GM23338 (cell line): ENCODE measurements around the gene RNF166. TPM values are rescaled to one million over a fixed set of nuclear protein-coding genes. Genes with fewer than 3 reads are reported as not detected.

ENCODE experiments used
- ATAC-seq: fragments of 200-7000 bp; cut with Tn5 transposase; 3 replicates; pipeline ENCODE4 v1.9.1; 2020
- DNase-seq: peaks from one replicate; pipeline ENCODE4 v3.0.0-alpha.2; 2015; ENCODE audit warnings: low spot score
- H2AFZ ChIP-seq: fragments of 200-600 bp; sonication (generic); 2 replicates; pipeline ENCODE4 v1.8.0; 2016; ENCODE audit warnings: antibody characterized with exemption, mild to moderate bottlenecking, moderate library complexity
- H3F3A ChIP-seq: fragments of 200-600 bp; sonication (generic); replicated peaks from 2 replicates; pipeline ENCODE4 v1.8.0; 2017; ENCODE audit warnings: antibody characterized with exemption, mixed run types, low read depth
- H3K27ac ChIP-seq: fragments of 200-600 bp; sonication (generic); 2 replicates; pipeline ENCODE4 v1.6.1; 2016; ENCODE audit warnings: low read depth
- H3K27me3 ChIP-seq: fragments of 200-600 bp; sonication (generic); 2 replicates; pipeline ENCODE4 v1.8.0; 2016; ENCODE audit warnings: mild to moderate bottlenecking, mixed run types, moderate library complexity; ENCODE audit not compliant: insufficient read depth
- H3K36me3 ChIP-seq: fragments of 200-600 bp; sonication (generic); 2 replicates; pipeline ENCODE4 v1.8.0; 2016; ENCODE audit warnings: mild to moderate bottlenecking; ENCODE audit not compliant: insufficient read depth
- H3K4me1 ChIP-seq: fragments of 200-600 bp; sonication (generic); 2 replicates; pipeline ENCODE4 v1.8.0; 2016; ENCODE audit warnings: mild to moderate bottlenecking, moderate library complexity; ENCODE audit not compliant: insufficient read depth
- H3K4me2 ChIP-seq: fragments of 200-600 bp; sonication (generic); 2 replicates; pipeline ENCODE4 v1.7.1; 2017; ENCODE audit warnings: mixed run types
- H3K4me3 ChIP-seq: fragments of 200-600 bp; sonication (generic); 2 replicates; pipeline ENCODE4 v1.6.1; 2016; ENCODE audit warnings: mixed run types
- H3K79me2 ChIP-seq: fragments of 200-600 bp; sonication (generic); replicated peaks from 2 replicates; pipeline ENCODE4 v1.8.0; 2017; ENCODE audit warnings: mild to moderate bottlenecking; ENCODE audit not compliant: insufficient read depth
- H3K9me2 ChIP-seq: fragments of 200-600 bp; sonication (generic); 2 replicates; pipeline ENCODE4 v1.8.0; 2017; ENCODE audit not compliant: insufficient read depth
- H4K20me1 ChIP-seq: fragments of 200-600 bp; sonication (generic); replicated peaks from 2 replicates; pipeline ENCODE4 v1.8.0; 2017; ENCODE audit warnings: mild to moderate bottlenecking; ENCODE audit not compliant: insufficient read depth
- H3K27ac Mint-ChIP-seq: 2 replicates; pipeline ENCODE4 v1.8.0; 2020; ENCODE audit warnings: inconsistent platforms, mild to moderate bottlenecking, moderate library complexity, mixed read lengths
- H3K27me3 Mint-ChIP-seq: 3 replicates; pipeline ENCODE4 v1.8.0; 2022; ENCODE audit warnings: low read depth, mild to moderate bottlenecking, moderate library complexity, mixed read lengths, inconsistent platforms; ENCODE audit not compliant: insufficient read depth, poor library complexity
- H3K36me3 Mint-ChIP-seq: 3 replicates; pipeline ENCODE4 v1.8.0; 2021; ENCODE audit warnings: low read depth, mild to moderate bottlenecking, inconsistent platforms, moderate library complexity, mixed read lengths
- H3K4me1 Mint-ChIP-seq: 3 replicates; pipeline ENCODE4 v1.8.0; 2020; ENCODE audit warnings: mild to moderate bottlenecking, inconsistent platforms, mixed read lengths
- H3K4me3 Mint-ChIP-seq: 3 replicates; pipeline ENCODE4 v1.8.0; 2021; ENCODE audit warnings: moderate library complexity, mild to moderate bottlenecking, inconsistent platforms, mixed read lengths
- H3K9me3 Mint-ChIP-seq: 3 replicates; pipeline ENCODE4 v1.8.0; 2020; ENCODE audit warnings: moderate library complexity, mild to moderate bottlenecking, inconsistent platforms, mixed read lengths
- CREB1 ChIP-seq: fragments of 250-450 bp; sonication (Bioruptor Pico); IDR thresholded peaks from 2 replicates; pipeline ENCODE4 v1.5.0; 2020; ENCODE audit warnings: low read depth, mild to moderate bottlenecking, moderate library complexity
- CTCF ChIP-seq, 2 experiments: fragments of 200-600 bp in 1 of 2; sonication (generic) in 1 of 2; conservative IDR thresholded peaks; 2 replicates each; pipeline versions ENCODE4 v1.5.1 to v1.6.1; 2016 to 2017; ENCODE audit warnings: antibody characterized with exemption in 2 of 2, low read depth in 2 of 2, mild to moderate bottlenecking in 2 of 2, moderate library complexity in 1 of 2
- ETS1 ChIP-seq: IDR thresholded peaks from 2 replicates; pipeline ENCODE4 v1.6.1; 2016; ENCODE audit warnings: antibody characterized with exemption
- EZH2 ChIP-seq: fragments of 200-600 bp; sonication (generic); IDR thresholded peaks from one replicate; pipeline ENCODE4 v1.8.0; 2017; ENCODE audit warnings: antibody characterized with exemption, mild to moderate bottlenecking, low read depth; ENCODE audit not compliant: unreplicated experiment
- EZH2phosphoT487 ChIP-seq: fragments of 200-600 bp; sonication (generic); IDR thresholded peaks from one replicate; pipeline ENCODE4 v1.8.1; 2018; ENCODE audit warnings: antibody characterized with exemption; ENCODE audit not compliant: unreplicated experiment
- JUNB ChIP-seq: IDR thresholded peaks from one replicate; pipeline ENCODE4 v1.6.1; 2016; ENCODE audit warnings: antibody characterized with exemption; ENCODE audit not compliant: unreplicated experiment
- NANOG ChIP-seq: IDR thresholded peaks from 2 replicates; pipeline ENCODE4 v1.6.1; 2016; ENCODE audit warnings: antibody characterized with exemption, borderline replicate concordance
- POLR2AphosphoS5 ChIP-seq: IDR thresholded peaks from 2 replicates; pipeline ENCODE4 v1.6.1; 2016; ENCODE audit warnings: antibody characterized with exemption, low read depth
- STAT1 ChIP-seq: IDR thresholded peaks from one replicate; pipeline ENCODE4 v1.6.1; 2016; ENCODE audit warnings: antibody characterized with exemption; ENCODE audit not compliant: unreplicated experiment
- ZNF114 ChIP-seq: fragments of 250-450 bp; sonication (Bioruptor Pico); IDR thresholded peaks from 2 replicates; pipeline ENCODE4 v1.5.0; 2020; ENCODE audit warnings: mild to moderate bottlenecking, moderate library complexity
- ZNF331 ChIP-seq: fragments of 250-450 bp; sonication (Bioruptor Pico); IDR thresholded peaks from 2 replicates; pipeline ENCODE4 v1.5.0; 2020; ENCODE audit warnings: low read depth, mild to moderate bottlenecking, moderate library complexity
- ZNF462 ChIP-seq: fragments of 250-450 bp; sonication (Bioruptor Pico); IDR thresholded peaks from 2 replicates; pipeline ENCODE4 v1.5.0; 2020; ENCODE audit warnings: mild to moderate bottlenecking, moderate library complexity
- polyA plus RNA-seq: library from polyadenylated mRNA; unstranded; fragments of >200 nt; fragmentation: Nextera tagmentation; extraction: Ambion mirVana; gene quantifications from 2 replicates; pipeline ENCODE4 v1.2.1, GENCODE V29; 2016
- total RNA-seq: library from RNA; depleted of rRNA; stranded (reverse); fragments of >200 nt; shearing (Covaris generic); gene quantifications from 2 replicates; pipeline ENCODE4 v1.2.3, GENCODE V29; 2014
- TF ChIP-seq, protein P1 (sequence below): IDR thresholded peaks from one replicate; pipeline ENCODE4 v1.6.1; 2018; ENCODE audit warnings: antibody characterized with exemption; ENCODE audit not compliant: unreplicated experiment

The RNF166 gene
- total and polyA plus RNA-seq, 2 experiments from 2014 or later = 24.9 to 43.4 TPM

DNA sequence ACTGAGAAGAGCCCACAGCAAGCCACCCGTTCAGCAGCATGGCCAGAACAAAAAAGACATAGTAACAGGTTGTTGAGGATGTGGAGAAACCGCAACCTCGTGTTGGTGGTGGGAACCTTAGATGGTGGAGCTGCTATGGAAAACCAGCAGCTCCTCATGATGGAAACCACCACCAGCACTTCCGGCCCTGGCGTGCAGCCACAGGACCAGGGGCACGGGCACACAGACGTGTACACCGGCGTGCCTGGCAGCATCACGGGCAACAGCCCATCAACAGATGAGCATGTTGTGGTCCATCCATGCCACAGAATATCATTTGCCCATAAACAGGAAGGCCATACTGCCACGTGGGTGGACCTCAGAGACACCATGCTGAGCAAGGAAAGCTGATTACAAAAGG is 12.0 kb upstream of the RNF166 start:
- Histone ChIP-seq H3K4me1 (no peaks in the 10 kb centered on the region), H3F3A (no peaks in the 10 kb centered on the region), H3K9me2 (no peaks in the 10 kb centered on the region), H3K79me2 (no peaks in the 10 kb centered on the region), H3K36me3 (no peaks in the 10 kb centered on the region), H3K4me2 (no peak overlapping the region), H3K27me3 (no peaks in the 10 kb centered on the region), H3K4me3 (no peak overlapping the region), H2AFZ (no peak overlapping the region), H4K20me1 (no peaks in the 10 kb centered on the region), H3K27ac (no peak overlapping the region)
- Mint-ChIP-seq H3K4me1 (no peaks in the 10 kb centered on the region), H3K4me3 (no peak overlapping the region), H3K27me3 (peaks cover 11% of the 10 kb centered on the region), H3K27ac (no peak overlapping the region), H3K36me3 (peaks cover 31% of the 10 kb centered on the region), H3K9me3 (no peaks in the 10 kb centered on the region)
- DNase-seq (no peak), ATAC-seq (no peak)
- TF ChIP-seq, protein P1, sequence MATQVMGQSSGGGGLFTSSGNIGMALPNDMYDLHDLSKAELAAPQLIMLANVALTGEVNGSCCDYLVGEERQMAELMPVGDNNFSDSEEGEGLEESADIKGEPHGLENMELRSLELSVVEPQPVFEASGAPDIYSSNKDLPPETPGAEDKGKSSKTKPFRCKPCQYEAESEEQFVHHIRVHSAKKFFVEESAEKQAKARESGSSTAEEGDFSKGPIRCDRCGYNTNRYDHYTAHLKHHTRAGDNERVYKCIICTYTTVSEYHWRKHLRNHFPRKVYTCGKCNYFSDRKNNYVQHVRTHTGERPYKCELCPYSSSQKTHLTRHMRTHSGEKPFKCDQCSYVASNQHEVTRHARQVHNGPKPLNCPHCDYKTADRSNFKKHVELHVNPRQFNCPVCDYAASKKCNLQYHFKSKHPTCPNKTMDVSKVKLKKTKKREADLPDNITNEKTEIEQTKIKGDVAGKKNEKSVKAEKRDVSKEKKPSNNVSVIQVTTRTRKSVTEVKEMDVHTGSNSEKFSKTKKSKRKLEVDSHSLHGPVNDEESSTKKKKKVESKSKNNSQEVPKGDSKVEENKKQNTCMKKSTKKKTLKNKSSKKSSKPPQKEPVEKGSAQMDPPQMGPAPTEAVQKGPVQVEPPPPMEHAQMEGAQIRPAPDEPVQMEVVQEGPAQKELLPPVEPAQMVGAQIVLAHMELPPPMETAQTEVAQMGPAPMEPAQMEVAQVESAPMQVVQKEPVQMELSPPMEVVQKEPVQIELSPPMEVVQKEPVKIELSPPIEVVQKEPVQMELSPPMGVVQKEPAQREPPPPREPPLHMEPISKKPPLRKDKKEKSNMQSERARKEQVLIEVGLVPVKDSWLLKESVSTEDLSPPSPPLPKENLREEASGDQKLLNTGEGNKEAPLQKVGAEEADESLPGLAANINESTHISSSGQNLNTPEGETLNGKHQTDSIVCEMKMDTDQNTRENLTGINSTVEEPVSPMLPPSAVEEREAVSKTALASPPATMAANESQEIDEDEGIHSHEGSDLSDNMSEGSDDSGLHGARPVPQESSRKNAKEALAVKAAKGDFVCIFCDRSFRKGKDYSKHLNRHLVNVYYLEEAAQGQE = no peak
- TF ChIP-seq EZH2phosphoT487 (no peak), NANOG (no peak), ETS1 (no peak), CREB1 (no peak), STAT1 (no peak), ZNF462 (CRISPR knock-in tag) (no peak), CTCF (conservative IDR thresholded peaks at IDR 0.05; ENCODE audit: low read depth in 2 of 2) (no peak), ZNF114 (CRISPR knock-in tag) (no peak), EZH2 (no peak), ZNF331 (no peak), POLR2AphosphoS5 (no peak), JUNB (no peak)
